HCT116 (cell line): Measurements from ENCODE around the gene ARID3A. TPM values are rescaled to one million over a fixed set of nuclear protein-coding genes. Genes with fewer than 3 reads are reported as not detected.
A peak's percentile ranks its signal among the peaks of the same experiment; 100 is the strongest.

Experiments
- ATAC-seq: fragments of 200-7000 bp; cut with Tn5 transposase; 2 replicates; pipeline ENCODE4 v1.9.1; 2020; ENCODE audit warnings: mild to moderate bottlenecking, moderate library complexity
- BruUV-seq: library from RNA; stranded (reverse); fragments of 400-500 nt; replicated peaks from 2 replicates; lab custom pipeline; 2021; lab: Mats Ljungman, UMichigan
- CTCF ChIA-PET: fragments of 300-600 bp; sonication (Branson Sonifier 250); formaldehyde crosslinking; loops from one replicate; lab custom pipeline; 2021; ENCODE audit warnings: antibody characterized with exemption; lab: Charles Lee
- POLR2A ChIA-PET: fragments of 300-600, 350-600 bp; sonication (Branson Sonifier 250); formaldehyde crosslinking; loops from one replicate; lab custom pipeline; 2021; ENCODE audit warnings: antibody characterized with exemption; lab: Charles Lee
- RAD21 ChIA-PET, 2 experiments: fragments of 300-600 bp; sonication (Branson Sonifier 250); formaldehyde crosslinking; loops; one replicate each; lab custom pipeline; 2023; ENCODE audit warnings: low total read pairs in 2 of 2; ENCODE audit not compliant: uncharacterized antibody in 2 of 2, unreplicated experiment in 2 of 2, low non-redundant PET in 1 of 2; lab: Charles Lee
- DNase-seq: peaks from one replicate; pipeline ENCODE4 v3.0.0-alpha.2; 2010; ENCODE audit warnings: low read depth, low spot score
- H2AFZ ChIP-seq: fragments of 200-600 bp; shearing (Covaris generic), sonication (generic); 2 replicates; pipeline ENCODE4 v1.6.1; 2017; ENCODE audit warnings: low read depth, mixed run types, mixed read lengths, antibody characterized with exemption, low read length; ENCODE audit not compliant: poor library complexity, severe bottlenecking
- H3K27ac ChIP-seq: 2 replicates; pipeline ENCODE4 v1.5.1; 2012; ENCODE audit warnings: low read depth, low read length
- H3K27me3 ChIP-seq: fragments of 200-600 bp; sonication (generic); 2 replicates; pipeline ENCODE4 v1.6.1; 2016; ENCODE audit warnings: mixed run types, low read length, mixed read lengths; ENCODE audit not compliant: insufficient read depth
- H3K36me3 ChIP-seq, 2 experiments: fragments of 200-500 bp in 1 of 2; fragments of 200-600 bp in 1 of 2; sonication (Bioruptor generic) in 1 of 2; sonication (generic) in 1 of 2; 2 replicates each; pipeline versions ENCODE4 v1.5.1 to v1.6.1; 2014 to 2016; ENCODE audit warnings: low read length in 2 of 2, inconsistent platforms in 1 of 2, mixed read lengths in 1 of 2, mixed run types in 1 of 2; ENCODE audit not compliant: insufficient read depth in 2 of 2, control insufficient read depth in 1 of 2
- H3K4me1 ChIP-seq, 2 experiments: fragments of 200-600 bp in 1 of 2; sonication (generic) in 1 of 2; 2 replicates each; pipeline versions ENCODE4 v1.5.1 to v1.6.1; 2012 to 2017; ENCODE audit warnings: low read length in 2 of 2, inconsistent platforms in 1 of 2, mild to moderate bottlenecking in 1 of 2, mixed read lengths in 1 of 2, mixed run types in 1 of 2, moderate library complexity in 1 of 2; ENCODE audit not compliant: insufficient read depth in 2 of 2, control insufficient read depth in 1 of 2
- H3K4me2 ChIP-seq: fragments of 200-600 bp; sonication (generic); 2 replicates; pipeline ENCODE4 v1.6.1; 2017; ENCODE audit warnings: mixed run types, low read length, mixed read lengths
- H3K4me3 ChIP-seq, 2 experiments: fragments of 200-600 bp in 1 of 2; sonication (generic) in 1 of 2; replicated peaks in 1 of 2; 2 replicates each; pipeline ENCODE4 v1.5.1; 2011 to 2016; ENCODE audit warnings: low read length in 2 of 2, control low read depth in 1 of 2, low read depth in 1 of 2, mild to moderate bottlenecking in 1 of 2, mixed read lengths in 1 of 2, mixed run types in 1 of 2
- H3K79me2 ChIP-seq: fragments of 200-600 bp; sonication (generic); 2 replicates; pipeline ENCODE4 v1.6.1; 2017; ENCODE audit warnings: mild to moderate bottlenecking, mixed run types, low read length, moderate library complexity, mixed read lengths; ENCODE audit not compliant: insufficient read depth
- H3K9ac ChIP-seq: fragments of 200-600 bp; sonication (generic); 2 replicates; pipeline ENCODE4 v1.6.1; 2016; ENCODE audit warnings: low read length, mixed read lengths
- H3K9me2 ChIP-seq: fragments of 200-600 bp; sonication (generic), shearing (Covaris generic); 2 replicates; pipeline ENCODE4 v1.6.1; 2017; ENCODE audit warnings: mixed run types, mild to moderate bottlenecking, moderate library complexity; ENCODE audit not compliant: insufficient read depth
- H3K9me3 ChIP-seq, 2 experiments: fragments of 200-500 bp in 1 of 2; fragments of 200-600 bp in 1 of 2; sonication (Bioruptor generic) in 1 of 2; sonication (generic) in 1 of 2; 2 replicates each; pipeline ENCODE4 v1.6.1; 2014 to 2017; ENCODE audit warnings: low read length in 2 of 2, mixed read lengths in 2 of 2, inconsistent platforms in 1 of 2, low read depth in 1 of 2, mild to moderate bottlenecking in 1 of 2, mixed run types in 1 of 2, moderate library complexity in 1 of 2; ENCODE audit not compliant: control insufficient read depth in 1 of 2, insufficient read depth in 1 of 2
- H4K20me1 ChIP-seq: fragments of 200-600 bp; sonication (generic), shearing (Covaris generic); 2 replicates; pipeline ENCODE4 v1.6.1; 2017; ENCODE audit warnings: mixed run types, mild to moderate bottlenecking, moderate library complexity; ENCODE audit not compliant: insufficient read depth
- CBX3 ChIP-seq: IDR thresholded peaks from 2 replicates; pipeline ENCODE4 v1.6.1; 2012; ENCODE audit warnings: low read depth
- ELF1 ChIP-seq: IDR thresholded peaks from 2 replicates; pipeline ENCODE4 v1.6.1; 2012; ENCODE audit warnings: low read depth, borderline replicate concordance
- EZH2 ChIP-seq: fragments of 200-600 bp; sonication (generic); IDR thresholded peaks from 2 replicates; pipeline ENCODE4 v1.6.1; 2017; ENCODE audit warnings: antibody characterized with exemption, mixed run types
- FOSL1 ChIP-seq: IDR thresholded peaks from 2 replicates; pipeline ENCODE4 v1.6.1; 2012; ENCODE audit warnings: low read depth
- POLR2A ChIP-seq: IDR thresholded peaks from 2 replicates; pipeline ENCODE4 v1.7.0; 2011; ENCODE audit warnings: borderline replicate concordance; ENCODE audit not compliant: insufficient read depth, insufficient read length; ENCODE audit errors: extremely low read depth
- POLR2AphosphoS5 ChIP-seq: IDR thresholded peaks from 2 replicates; pipeline ENCODE4 v1.6.1; 2011; ENCODE audit warnings: mild to moderate bottlenecking, low read depth, low read length, moderate library complexity
- RAD21 ChIP-seq: IDR thresholded peaks from 2 replicates; pipeline ENCODE4 v1.6.1; 2012; ENCODE audit warnings: low read depth, mild to moderate bottlenecking
- SIN3A ChIP-seq: IDR thresholded peaks from 2 replicates; pipeline ENCODE4 v1.6.1; 2012; ENCODE audit warnings: low read depth
- SP1 ChIP-seq: IDR thresholded peaks from 2 replicates; pipeline ENCODE4 v1.6.1; 2012; ENCODE audit warnings: low read depth
- SRF ChIP-seq: IDR thresholded peaks from 2 replicates; pipeline ENCODE4 v1.6.1; 2012; ENCODE audit warnings: low read depth
- TCF7L2 ChIP-seq: IDR thresholded peaks from 2 replicates; pipeline ENCODE4 v1.7.0; 2011; ENCODE audit warnings: borderline replicate concordance, inconsistent platforms; ENCODE audit not compliant: insufficient read depth, insufficient read length; ENCODE audit errors: extremely low read depth
- YY1 ChIP-seq: IDR thresholded peaks from 2 replicates; pipeline ENCODE4 v1.6.1; 2011; ENCODE audit warnings: low read length, low read depth, moderate library complexity, mild to moderate bottlenecking; ENCODE audit not compliant: insufficient replicate concordance; ENCODE audit errors: extremely low read depth
- ZFX ChIP-seq: fragments of 450-650 bp; IDR thresholded peaks from 2 replicates; pipeline ENCODE4 v1.6.1; 2017
- ZNF274 ChIP-seq: fragments of 200-500 bp; sonication (Bioruptor generic); IDR thresholded peaks from 2 replicates; pipeline ENCODE4 v1.6.1; 2014; ENCODE audit warnings: mild to moderate bottlenecking, low read depth, low read length, inconsistent platforms
- intact Hi-C: fragments of 100-400 bp; cut with micrococcal nuclease; formaldehyde crosslinking; loops from 2 replicates; pipeline ENCODE4 v1.10.0; 2022
- total RNA-seq: library from RNA; stranded (reverse); gene quantifications from one replicate; pipeline ENCODE4 v1.2.1, GENCODE V29; 2021; ENCODE audit not compliant: unreplicated experiment
- TF ChIP-seq, protein P1 (sequence below): IDR thresholded peaks from 2 replicates; pipeline ENCODE4 v1.6.1; 2012; ENCODE audit warnings: low read depth
- TF ChIP-seq, protein P2 (sequence below), 3 experiments: fragments of 200-600 bp in 1 of 3; sonication (generic) in 1 of 3; IDR thresholded peaks in 2 of 3; conservative IDR thresholded peaks in 1 of 3; 2 replicates each; pipeline ENCODE4 v1.5.1; 2012 to 2017; ENCODE audit warnings: low read depth in 2 of 3, low read length in 2 of 3, antibody characterized with exemption in 1 of 3, borderline replicate concordance in 1 of 3, control low read depth in 1 of 3, mild to moderate bottlenecking in 1 of 3, mixed read lengths in 1 of 3, mixed run types in 1 of 3, moderate library complexity in 1 of 3; ENCODE audit not compliant: insufficient read depth in 1 of 3
- TF ChIP-seq, protein P3 (sequence below): IDR thresholded peaks from 2 replicates; pipeline ENCODE4 v1.6.1; 2011; ENCODE audit warnings: mild to moderate bottlenecking, low read length, moderate library complexity; ENCODE audit not compliant: insufficient replicate concordance; ENCODE audit errors: extremely low read depth
- TF ChIP-seq, protein P4 (sequence below): IDR thresholded peaks from 2 replicates; pipeline ENCODE4 v1.6.1; 2012

ARID3A gene
- total RNA-seq, 1 experiment from 2014 or later: 21.8 TPM

DNA sequence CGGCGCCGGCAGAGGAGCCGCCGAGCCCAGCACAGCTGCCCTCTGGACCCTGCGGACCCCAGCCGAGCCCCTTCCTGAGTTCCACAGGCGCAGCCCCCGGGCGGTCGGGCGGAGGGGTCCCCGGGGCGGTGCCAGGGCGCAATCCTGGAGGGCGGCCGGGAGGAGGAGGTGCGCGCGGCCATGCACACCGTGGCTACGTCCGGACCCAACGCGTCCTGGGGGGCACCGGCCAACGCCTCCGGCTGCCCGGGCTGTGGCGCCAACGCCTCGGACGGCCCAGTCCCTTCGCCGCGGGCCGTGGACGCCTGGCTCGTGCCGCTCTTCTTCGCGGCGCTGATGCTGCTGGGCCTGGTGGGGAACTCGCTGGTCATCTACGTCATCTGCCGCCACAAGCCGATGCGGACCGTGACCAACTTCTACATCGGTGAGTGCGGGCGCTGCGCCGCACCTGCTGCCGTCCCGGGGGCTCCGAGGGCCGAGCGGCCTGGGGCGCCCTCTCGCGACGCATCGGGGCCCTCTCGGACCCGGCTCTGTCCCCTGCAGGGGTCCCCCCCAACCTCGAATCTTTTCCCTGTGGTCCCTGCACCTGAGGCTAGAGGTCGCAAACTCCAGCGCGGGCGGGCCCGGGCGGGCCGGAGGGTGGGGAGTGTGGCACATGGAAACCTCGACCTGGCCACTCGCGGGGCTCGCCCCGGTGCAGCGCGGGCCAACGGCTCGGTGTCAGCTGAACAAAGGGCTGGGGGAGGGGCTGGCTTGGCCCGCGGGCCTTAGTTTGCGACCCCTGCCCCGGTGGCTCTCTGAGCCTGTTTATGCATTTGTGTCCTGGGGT, 8.3 kb upstream of the ARID3A start, which contains the start of gene KISS1R (continued):
- TF ChIP-seq, protein P1, sequence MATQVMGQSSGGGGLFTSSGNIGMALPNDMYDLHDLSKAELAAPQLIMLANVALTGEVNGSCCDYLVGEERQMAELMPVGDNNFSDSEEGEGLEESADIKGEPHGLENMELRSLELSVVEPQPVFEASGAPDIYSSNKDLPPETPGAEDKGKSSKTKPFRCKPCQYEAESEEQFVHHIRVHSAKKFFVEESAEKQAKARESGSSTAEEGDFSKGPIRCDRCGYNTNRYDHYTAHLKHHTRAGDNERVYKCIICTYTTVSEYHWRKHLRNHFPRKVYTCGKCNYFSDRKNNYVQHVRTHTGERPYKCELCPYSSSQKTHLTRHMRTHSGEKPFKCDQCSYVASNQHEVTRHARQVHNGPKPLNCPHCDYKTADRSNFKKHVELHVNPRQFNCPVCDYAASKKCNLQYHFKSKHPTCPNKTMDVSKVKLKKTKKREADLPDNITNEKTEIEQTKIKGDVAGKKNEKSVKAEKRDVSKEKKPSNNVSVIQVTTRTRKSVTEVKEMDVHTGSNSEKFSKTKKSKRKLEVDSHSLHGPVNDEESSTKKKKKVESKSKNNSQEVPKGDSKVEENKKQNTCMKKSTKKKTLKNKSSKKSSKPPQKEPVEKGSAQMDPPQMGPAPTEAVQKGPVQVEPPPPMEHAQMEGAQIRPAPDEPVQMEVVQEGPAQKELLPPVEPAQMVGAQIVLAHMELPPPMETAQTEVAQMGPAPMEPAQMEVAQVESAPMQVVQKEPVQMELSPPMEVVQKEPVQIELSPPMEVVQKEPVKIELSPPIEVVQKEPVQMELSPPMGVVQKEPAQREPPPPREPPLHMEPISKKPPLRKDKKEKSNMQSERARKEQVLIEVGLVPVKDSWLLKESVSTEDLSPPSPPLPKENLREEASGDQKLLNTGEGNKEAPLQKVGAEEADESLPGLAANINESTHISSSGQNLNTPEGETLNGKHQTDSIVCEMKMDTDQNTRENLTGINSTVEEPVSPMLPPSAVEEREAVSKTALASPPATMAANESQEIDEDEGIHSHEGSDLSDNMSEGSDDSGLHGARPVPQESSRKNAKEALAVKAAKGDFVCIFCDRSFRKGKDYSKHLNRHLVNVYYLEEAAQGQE: no peak
- TF ChIP-seq CBX3: peak; percentile 37; the same call in 1 of the 2 replicates
- no peak for TF ChIP-seq SP1

DNA sequence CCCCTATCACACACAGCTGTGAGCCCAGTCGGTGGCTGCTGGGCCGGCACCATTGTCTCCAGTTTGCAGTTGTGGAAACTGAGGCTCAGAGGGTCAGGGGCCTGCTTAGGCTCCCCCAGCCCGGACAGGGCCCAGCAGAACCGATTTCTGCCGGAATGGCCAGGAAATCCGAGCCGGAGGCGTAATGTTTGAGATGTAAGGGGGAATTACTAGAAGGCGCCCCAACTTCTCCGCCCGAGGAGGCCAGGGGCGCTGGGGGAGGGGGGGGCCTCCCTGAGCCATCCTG, 7.7 kb upstream of the ARID3A start:
- no peak for ATAC-seq
- BruUV-seq: no TSS peak
- Histone ChIP-seq H3K4me3 (peak overlapping the region; percentile 47 to 67), H3K27ac (peak overlapping the region; percentile 71; the same call in 1 of the 2 replicates), H4K20me1 (no peaks in the 10 kb centered on the region), H3K9ac (peak overlapping the region; percentile 71), H2AFZ (no peak overlapping the region), H3K9me3 (no peaks in the 10 kb centered on the region), H3K4me1 (peaks cover 6 to 32% of the 10 kb centered on the region in 2 experiments), H3K36me3 (no peaks in the 10 kb centered on the region), H3K9me2 (no peaks in the 10 kb centered on the region), H3K27me3 (no peaks in the 10 kb centered on the region), H3K79me2 (no peaks in the 10 kb centered on the region), H3K4me2 (peak overlapping the region; percentile 98)
- intact Hi-C loops: no loop called here
- RAD21 ChIA-PET: interaction anchor here in 1 of 2 experiments (0.5 kb wide), 1 partner anchor 148 kb away, joined by 3 read pairs; no protein-coding TSS in a partner anchor
- no peak for DNase-seq
- CTCF ChIA-PET: no interaction called here
- POLR2A ChIA-PET: no interaction called here
- TF ChIP-seq EZH2 (no peak), SP1 (no peak), ELF1 (no peak), SRF (no peak), RAD21 (no peak), POLR2A (no peak), POLR2AphosphoS5 (no peak), YY1 (no peak), FOSL1 (no peak), ZFX (no peak), TCF7L2 (no peak), SIN3A (no peak), ZNF274 (no peak)
- TF ChIP-seq, protein P2, sequence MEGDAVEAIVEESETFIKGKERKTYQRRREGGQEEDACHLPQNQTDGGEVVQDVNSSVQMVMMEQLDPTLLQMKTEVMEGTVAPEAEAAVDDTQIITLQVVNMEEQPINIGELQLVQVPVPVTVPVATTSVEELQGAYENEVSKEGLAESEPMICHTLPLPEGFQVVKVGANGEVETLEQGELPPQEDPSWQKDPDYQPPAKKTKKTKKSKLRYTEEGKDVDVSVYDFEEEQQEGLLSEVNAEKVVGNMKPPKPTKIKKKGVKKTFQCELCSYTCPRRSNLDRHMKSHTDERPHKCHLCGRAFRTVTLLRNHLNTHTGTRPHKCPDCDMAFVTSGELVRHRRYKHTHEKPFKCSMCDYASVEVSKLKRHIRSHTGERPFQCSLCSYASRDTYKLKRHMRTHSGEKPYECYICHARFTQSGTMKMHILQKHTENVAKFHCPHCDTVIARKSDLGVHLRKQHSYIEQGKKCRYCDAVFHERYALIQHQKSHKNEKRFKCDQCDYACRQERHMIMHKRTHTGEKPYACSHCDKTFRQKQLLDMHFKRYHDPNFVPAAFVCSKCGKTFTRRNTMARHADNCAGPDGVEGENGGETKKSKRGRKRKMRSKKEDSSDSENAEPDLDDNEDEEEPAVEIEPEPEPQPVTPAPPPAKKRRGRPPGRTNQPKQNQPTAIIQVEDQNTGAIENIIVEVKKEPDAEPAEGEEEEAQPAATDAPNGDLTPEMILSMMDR (IDR thresholded peaks at IDR 0.05 in 2 of 3, conservative IDR thresholded peaks at IDR 0.05 in 1 of 3; ENCODE audit: borderline replicate concordance in 1 of 3, insufficient read depth in 1 of 3, low read depth in 2 of 3, low read length in 2 of 3): no peak
- TF ChIP-seq, protein P3, sequence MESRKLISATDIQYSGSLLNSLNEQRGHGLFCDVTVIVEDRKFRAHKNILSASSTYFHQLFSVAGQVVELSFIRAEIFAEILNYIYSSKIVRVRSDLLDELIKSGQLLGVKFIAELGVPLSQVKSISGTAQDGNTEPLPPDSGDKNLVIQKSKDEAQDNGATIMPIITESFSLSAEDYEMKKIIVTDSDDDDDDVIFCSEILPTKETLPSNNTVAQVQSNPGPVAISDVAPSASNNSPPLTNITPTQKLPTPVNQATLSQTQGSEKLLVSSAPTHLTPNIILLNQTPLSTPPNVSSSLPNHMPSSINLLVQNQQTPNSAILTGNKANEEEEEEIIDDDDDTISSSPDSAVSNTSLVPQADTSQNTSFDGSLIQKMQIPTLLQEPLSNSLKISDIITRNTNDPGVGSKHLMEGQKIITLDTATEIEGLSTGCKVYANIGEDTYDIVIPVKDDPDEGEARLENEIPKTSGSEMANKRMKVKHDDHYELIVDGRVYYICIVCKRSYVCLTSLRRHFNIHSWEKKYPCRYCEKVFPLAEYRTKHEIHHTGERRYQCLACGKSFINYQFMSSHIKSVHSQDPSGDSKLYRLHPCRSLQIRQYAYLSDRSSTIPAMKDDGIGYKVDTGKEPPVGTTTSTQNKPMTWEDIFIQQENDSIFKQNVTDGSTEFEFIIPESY: no peak
- TF ChIP-seq, protein P4, sequence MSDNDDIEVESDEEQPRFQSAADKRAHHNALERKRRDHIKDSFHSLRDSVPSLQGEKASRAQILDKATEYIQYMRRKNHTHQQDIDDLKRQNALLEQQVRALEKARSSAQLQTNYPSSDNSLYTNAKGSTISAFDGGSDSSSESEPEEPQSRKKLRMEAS: no peak
